H1 (cell line): Measurements from ENCODE around the gene NCKIPSD. TPM values are rescaled to one million over a fixed set of nuclear protein-coding genes. Genes with fewer than 3 reads are reported as not detected.

Experiments
- BCL11A ChIP-seq, 2 experiments: IDR thresholded peaks; one replicate each; pipeline ENCODE4 v1.6.1; 2011; ENCODE audit warnings: low read depth in 2 of 2, low read length in 2 of 2, mild to moderate bottlenecking in 2 of 2
- CBX5 ChIP-seq: fragments of 300-800, 300-1000 bp; sonication (generic); IDR thresholded peaks from 2 replicates; pipeline ENCODE4 v1.7.1; 2016; ENCODE audit warnings: antibody characterized with exemption, low read length, low read depth
- EGR1 ChIP-seq: IDR thresholded peaks from 2 replicates; pipeline ENCODE4 v1.6.1; 2011; ENCODE audit warnings: low read depth, low read length, borderline replicate concordance
- FOSL1 ChIP-seq: IDR thresholded peaks from 2 replicates; pipeline ENCODE4 v1.6.1; 2011; ENCODE audit warnings: mild to moderate bottlenecking, low read depth, low read length, moderate library complexity; ENCODE audit not compliant: insufficient read depth
- POU5F1 ChIP-seq: IDR thresholded peaks from 2 replicates; pipeline ENCODE4 v1.6.1; 2011; ENCODE audit warnings: low read depth, mild to moderate bottlenecking, low read length, moderate library complexity
- SAP30 ChIP-seq: fragments of 300-600 bp; sonication (generic); IDR thresholded peaks from 2 replicates; pipeline ENCODE4 v1.7.1; 2012; ENCODE audit warnings: low read length, moderate library complexity, mild to moderate bottlenecking, inconsistent platforms; ENCODE audit not compliant: insufficient read depth, insufficient replicate concordance
- SIN3A ChIP-seq, 2 experiments: IDR thresholded peaks in 1 of 2; conservative IDR thresholded peaks in 1 of 2; 2 replicates each; pipeline ENCODE4 v1.6.1; 2011 to 2012; ENCODE audit warnings: low read length in 2 of 2, improper control_type of control experiment in 1 of 2, low read depth in 1 of 2, mild to moderate bottlenecking in 1 of 2
- SIX5 ChIP-seq: IDR thresholded peaks from 2 replicates; pipeline ENCODE4 v1.6.1; 2011; ENCODE audit warnings: mild to moderate bottlenecking, low read depth, low read length
- SP4 ChIP-seq: IDR thresholded peaks from 2 replicates; pipeline ENCODE4 v1.6.1; 2012; ENCODE audit warnings: low read length, inconsistent platforms
- polyA plus RNA-seq, 7 experiments: library from polyadenylated mRNA; depleted of rRNA in 3 of 7; stranded (reverse) in 5 of 7; unstranded in 2 of 7; fragments of >200 nt in 5 of 7; fragments of 200-250 nt in 2 of 7; gene quantifications; 1 replicate in 5 of 7; 2 replicates in 1 of 7; 4 replicates in 1 of 7; pipeline versions ENCODE4 v1.2.1 to v1.2.3, GENCODE V29; 2011 to 2013; ENCODE audit warnings: missing spikeins in 2 of 7, mixed read lengths in 2 of 7
- total RNA-seq: library from RNA; stranded (reverse); fragmentation: NEBNext Ultra II Directional; extraction: Animal tissue kit (Norgen Biotek cat#: 25700); gene quantifications from 2 replicates; pipeline ENCODE4 v1.2.1, GENCODE V29; 2021
- TF ChIP-seq, protein P1 (sequence below), 3 experiments: IDR thresholded peaks; 1 replicate in 2 of 3; 2 replicates in 1 of 3; pipeline versions ENCODE4 v1.5.1 to v1.6.1; 2011; ENCODE audit warnings: low read length in 3 of 3, mild to moderate bottlenecking in 3 of 3, inconsistent platforms in 2 of 3, low read depth in 1 of 3, moderate library complexity in 1 of 3; ENCODE audit not compliant: insufficient read depth in 1 of 3; ENCODE audit errors: control extremely low read depth in 1 of 3

Gene NCKIPSD
- total and polyA plus RNA-seq, 2 of the 8 experiments (the other 6 are each of a cell fraction or from before 2014, with no cell fraction given), result 34.7 to 91.8 TPM

- no peak for TF ChIP-seq SIX5
- TF ChIP-seq SAP30, result peak; percentile 57
- no peak for TF ChIP-seq FOSL1
- TF ChIP-seq, protein P1, sequence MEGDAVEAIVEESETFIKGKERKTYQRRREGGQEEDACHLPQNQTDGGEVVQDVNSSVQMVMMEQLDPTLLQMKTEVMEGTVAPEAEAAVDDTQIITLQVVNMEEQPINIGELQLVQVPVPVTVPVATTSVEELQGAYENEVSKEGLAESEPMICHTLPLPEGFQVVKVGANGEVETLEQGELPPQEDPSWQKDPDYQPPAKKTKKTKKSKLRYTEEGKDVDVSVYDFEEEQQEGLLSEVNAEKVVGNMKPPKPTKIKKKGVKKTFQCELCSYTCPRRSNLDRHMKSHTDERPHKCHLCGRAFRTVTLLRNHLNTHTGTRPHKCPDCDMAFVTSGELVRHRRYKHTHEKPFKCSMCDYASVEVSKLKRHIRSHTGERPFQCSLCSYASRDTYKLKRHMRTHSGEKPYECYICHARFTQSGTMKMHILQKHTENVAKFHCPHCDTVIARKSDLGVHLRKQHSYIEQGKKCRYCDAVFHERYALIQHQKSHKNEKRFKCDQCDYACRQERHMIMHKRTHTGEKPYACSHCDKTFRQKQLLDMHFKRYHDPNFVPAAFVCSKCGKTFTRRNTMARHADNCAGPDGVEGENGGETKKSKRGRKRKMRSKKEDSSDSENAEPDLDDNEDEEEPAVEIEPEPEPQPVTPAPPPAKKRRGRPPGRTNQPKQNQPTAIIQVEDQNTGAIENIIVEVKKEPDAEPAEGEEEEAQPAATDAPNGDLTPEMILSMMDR (IDR thresholded peaks at IDR 0.05; ENCODE audit: control extremely low read depth in 1 of 3, insufficient read depth in 1 of 3, low read depth in 1 of 3, low read length in 3 of 3), result peak in 2 of 3 experiments; percentile 76 to 86; a peak in 3 of 4 replicates
- no peak for TF ChIP-seq POU5F1
- no peak for TF ChIP-seq CBX5
- TF ChIP-seq SIN3A (conservative IDR thresholded peaks at IDR 0.05 in 1 of 2, IDR thresholded peaks at IDR 0.05 in 1 of 2; ENCODE audit: low read depth in 1 of 2, low read length in 2 of 2), result peak in 1 of 2 experiments; percentile 78; a peak in 2 of 4 replicates
- no peak for TF ChIP-seq SP4
- TF ChIP-seq EGR1, result no peak
- TF ChIP-seq BCL11A (IDR thresholded peaks at IDR 0.05; ENCODE audit: low read depth in 2 of 2, low read length in 2 of 2), result no peak
Measured at GRCh38 chr3:48635222-48636021, 50.3 kb downstream of the NCKIPSD start, which contains the start of gene SLC26A6 (continued).
